K562 (cell line): ENCODE data around the gene PLIN5. TPM values are rescaled to one million over a fixed set of nuclear protein-coding genes. Genes with fewer than 3 reads are reported as not detected.

ENCODE experiments used
- ATAC-seq: fragments of 200-7000 bp; cut with Tn5 transposase; 3 replicates; pipeline ENCODE4 v1.9.1; 2020; ENCODE audit warnings: moderate library complexity
- BruUV-seq: library from RNA; stranded (reverse); fragments of 400-500 nt; replicated peaks from 2 replicates; lab custom pipeline; 2021; lab: Mats Ljungman, UMichigan
- CTCF ChIA-PET: fragments of 300-600 bp; formaldehyde crosslinking; extraction: SDS; loops from one replicate; lab custom pipeline; 2021; ENCODE audit warnings: low intra/inter-chr PET ratio; lab: Yijun Ruan, JAX
- POLR2A ChIA-PET: fragments of 300-600, 350-650 bp; sonication (Branson Sonifier 250); formaldehyde crosslinking; extraction: SDS; loops from one replicate; lab custom pipeline; 2021; ENCODE audit warnings: antibody characterized with exemption, inconsistent platforms; lab: Yijun Ruan, JAX
- DNase-seq, 4 experiments: peaks; one replicate each; pipeline versions ENCODE4 v3.0.0 to v3.0.0-alpha.2; 2011 to 2018; ENCODE audit warnings: low spot score in 3 of 4, mixed read lengths in 3 of 4; ENCODE audit errors: extremely low read depth in 1 of 4
- FAIRE-seq: peaks from 2 replicates; lab custom pipeline; 2011; peaks lifted over from hg19 to GRCh38; lab: Jason Lieb, UNC
- H2AFZ ChIP-seq: 2 replicates; pipeline ENCODE4 v1.6.0; 2011; ENCODE audit warnings: low read depth, low read length, control low read depth, inconsistent platforms
- H3K27ac ChIP-seq: fragments of 200-600 bp; 3 replicates; pipeline ENCODE4 v1.8.0; 2011; ENCODE audit warnings: low read depth, mild to moderate bottlenecking, control low read depth, inconsistent platforms, low read length, moderate library complexity, mixed read lengths; ENCODE audit errors: extremely low read depth
- H3K27me3 ChIP-seq, 2 experiments: fragments of 300-600 bp in 1 of 2; 2 replicates in 1 of 2; 3 replicates in 1 of 2; pipeline versions ENCODE4 v1.6.0 to v1.8.0; 2011; ENCODE audit warnings: inconsistent platforms in 2 of 2, low read length in 2 of 2, mild to moderate bottlenecking in 1 of 2, mixed read lengths in 1 of 2, moderate library complexity in 1 of 2; ENCODE audit not compliant: control insufficient read depth in 2 of 2, insufficient read depth in 2 of 2
- H3K36me3 ChIP-seq: fragments of 300-600 bp; 3 replicates; pipeline ENCODE4 v1.8.0; 2011; ENCODE audit warnings: mild to moderate bottlenecking, low read length, inconsistent platforms; ENCODE audit not compliant: control insufficient read depth, insufficient read depth
- H3K4me1 ChIP-seq, 2 experiments: fragments of 200-600 bp in 1 of 2; replicated peaks in 1 of 2; 2 replicates in 1 of 2; 3 replicates in 1 of 2; pipeline versions ENCODE4 v1.5.1 to v1.8.0; 2011; ENCODE audit warnings: inconsistent platforms in 2 of 2, low read length in 2 of 2, mild to moderate bottlenecking in 1 of 2, mixed read lengths in 1 of 2, moderate library complexity in 1 of 2; ENCODE audit not compliant: control insufficient read depth in 2 of 2, insufficient read depth in 2 of 2
- H3K4me2 ChIP-seq: 2 replicates; pipeline ENCODE4 v1.6.1; 2011; ENCODE audit warnings: low read length, control low read depth, inconsistent platforms, mixed read lengths; ENCODE audit not compliant: insufficient read depth
- H3K4me3 ChIP-seq: fragments of 200-600 bp; sonication (generic), shearing (Covaris generic); 2 replicates; pipeline ENCODE4 v1.5.1; 2016; ENCODE audit warnings: control low read depth, inconsistent platforms
- H3K79me2 ChIP-seq: fragments of 200-600 bp; 3 replicates; pipeline ENCODE4 v1.8.0; 2011; ENCODE audit warnings: low read length, inconsistent platforms; ENCODE audit not compliant: control insufficient read depth, insufficient read depth
- H3K9ac ChIP-seq, 2 experiments: 2 replicates each; pipeline versions ENCODE4 v1.6.0 to v1.6.1; 2011; ENCODE audit warnings: low read depth in 2 of 2, low read length in 2 of 2, control low read depth in 1 of 2, inconsistent platforms in 1 of 2, mild to moderate bottlenecking in 1 of 2, mixed read lengths in 1 of 2; ENCODE audit not compliant: insufficient read depth in 1 of 2
- H3K9me1 ChIP-seq: one replicate; pipeline ENCODE4 v1.6.0; 2011; ENCODE audit warnings: inconsistent platforms, mild to moderate bottlenecking, low read length, moderate library complexity; ENCODE audit not compliant: control insufficient read depth, insufficient read depth
- H3K9me3 ChIP-seq: replicated peaks from 2 replicates; pipeline ENCODE4 v1.5.1; 2011; ENCODE audit warnings: low read depth, low read length, inconsistent platforms; ENCODE audit not compliant: control insufficient read depth, insufficient read depth
- H4K20me1 ChIP-seq: replicated peaks from 2 replicates; pipeline ENCODE4 v1.6.1; 2011; ENCODE audit warnings: low read length, inconsistent platforms, mixed read lengths; ENCODE audit not compliant: control insufficient read depth, insufficient read depth
- ESRRB ChIP-seq: fragments of 250-450 bp; sonication (Bioruptor Pico); IDR thresholded peaks from 2 replicates; pipeline ENCODE4 v1.5.0; 2020; ENCODE audit warnings: mild to moderate bottlenecking, moderate library complexity, borderline replicate concordance
- MYNN ChIP-seq, 2 experiments: sonication (generic); formaldehyde crosslinking in 1 of 2; IDR thresholded peaks; 2 replicates each; pipeline versions ENCODE4 v1.5.0 to v1.6.1; 2016 to 2020; ENCODE audit warnings: antibody characterized with exemption in 1 of 2, missing genetic modification reagents in 1 of 2
- RBM25 ChIP-seq: fragments of 200-400 bp; formaldehyde crosslinking; IDR thresholded peaks from 2 replicates; pipeline ENCODE4 v1.6.1; 2018; ENCODE audit warnings: low read length, low read depth, moderate library complexity; ENCODE audit not compliant: severe bottlenecking
- ZKSCAN1 ChIP-seq: fragments of 150-350 bp; IDR thresholded peaks from 2 replicates; pipeline ENCODE4 v1.6.1; 2016; ENCODE audit warnings: low read depth, low read length
- ZKSCAN8 ChIP-seq: fragments of 200-800 bp; sonication (Bioruptor generic); IDR thresholded peaks from 2 replicates; pipeline ENCODE4 v1.6.1; 2016; ENCODE audit warnings: missing genetic modification characterization, missing compliant biosample characterization
- ZNF121 ChIP-seq: sonication (generic); formaldehyde crosslinking; conservative IDR thresholded peaks from 2 replicates; pipeline ENCODE4 v1.8.0; 2022; ENCODE audit warnings: missing genetic modification reagents
- WGBS: fragments of 100-300 bp; shearing (Covaris generic); methylation state at CpG from one replicate; pipeline ENCODE4 v1.1.6; 2016; ENCODE audit warnings: low coverage, mixed read lengths; ENCODE audit not compliant: insufficient coverage; ENCODE audit errors: missing lambda C conversion rate; 5-methylcytosine and 5-hydroxymethylcytosine counted together
- in situ Hi-C: fragments of 300-500 bp; cut with MboI; formaldehyde crosslinking; loops from 4 replicates; pipeline ENCODE4 v1.15.0; 2018; ENCODE audit warnings: inconsistent platforms, mixed read lengths
- intact Hi-C: fragments of 100-400 bp; cut with micrococcal nuclease; formaldehyde crosslinking; loops from 2 replicates; pipeline ENCODE4 v1.14.2; 2022
- polyA plus RNA-seq, 8 experiments: library from polyadenylated mRNA; depleted of rRNA in 4 of 8; stranded (reverse) in 5 of 8; unstranded in 3 of 8; fragments of >200 nt; fragmentation: Nextera tagmentation in 2 of 8; fragmentation: Illumina TruSeq in 1 of 8; extraction: Ambion mirVana in 2 of 8; extraction: Trizol in 1 of 8; gene quantifications; 2 replicates each; pipeline versions ENCODE4 v1.2.1 to v1.2.3, GENCODE V29; 2011 to 2014; ENCODE audit warnings: inconsistent platforms in 1 of 8, missing spikeins in 1 of 8
- total RNA-seq, 7 experiments: library from RNA; depleted of rRNA in 6 of 7; stranded (reverse); fragments of >200 nt in 6 of 7; fragmentation: Illumina TruSeq in 2 of 7; extraction: Trizol in 2 of 7; gene quantifications; 2 replicates each; pipeline versions ENCODE4 v1.2.1 to v1.2.3, GENCODE V29; 2011 to 2021; ENCODE audit warnings: low replicate concordance in 1 of 7

The PLIN5 gene
- total and polyA plus RNA-seq, 9 of the 15 experiments (the other 6 are each of a cell fraction or from before 2014, with no cell fraction given) = 0.04 to 1.3 (median 0.50) TPM

DNA sequence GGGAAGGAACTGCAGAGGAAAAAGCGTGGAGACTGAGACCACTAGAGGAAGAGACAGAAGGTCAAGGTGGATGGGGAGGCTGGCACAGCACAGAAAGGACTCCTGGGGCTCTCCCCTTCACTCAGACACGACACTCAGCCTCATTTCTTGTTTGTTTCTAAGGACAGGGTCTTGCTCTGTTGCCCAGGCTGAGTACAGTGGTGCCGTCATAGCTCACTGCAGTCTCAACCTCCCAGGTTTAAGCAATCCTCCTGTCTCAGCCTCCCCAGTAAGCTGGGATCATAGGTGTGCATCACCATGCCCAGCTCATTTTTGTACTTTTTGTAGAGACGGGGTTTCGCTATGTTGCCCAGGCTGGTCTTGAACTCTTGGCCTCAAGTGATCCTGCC, 35.9 kb upstream of the PLIN5 start:
- no peaks in the 10 kb centered on the region for H3K36me3 ChIP-seq
- DNase-seq = no peak
- H3K9ac ChIP-seq = no peak overlapping the region
- H3K9me3 ChIP-seq = no peaks in the 10 kb centered on the region
- in situ Hi-C loops = loop anchor here (10.0 kb wide), 1 partner anchor 224 kb away; the partner anchor contains the start of gene FEM1A
- peaks cover 2% of the 10 kb centered on the region for H3K9me1 ChIP-seq
- no peak overlapping the region for H3K4me2 ChIP-seq
- H3K79me2 ChIP-seq = no peaks in the 10 kb centered on the region
- WGBS = 92% methylated on average over 4 of the region's 5 CpGs
- CTCF ChIA-PET = no interaction called here
- H3K4me1 ChIP-seq = peaks cover 18 to 40% of the 10 kb centered on the region in 2 experiments
- H3K4me3 ChIP-seq = no peak overlapping the region
- H3K27ac ChIP-seq = no peak overlapping the region
- H2AFZ ChIP-seq = no peak overlapping the region
- BruUV-seq = no TSS peak
- ATAC-seq = no peak
- no peaks in the 10 kb centered on the region; the same call in 1 of the 2 replicates for H4K20me1 ChIP-seq
- POLR2A ChIA-PET = interaction anchor here (0.5 to 1.3 kb wide), 5 partner anchors 9 to 61 kb away, joined by 3 to 4 read pairs (median 3); no protein-coding TSS in a partner anchor
- TF ChIP-seq ESRRB (CRISPR knock-in tag) = no peak
- peak; percentile 4 for TF ChIP-seq RBM25
- TF ChIP-seq ZNF121 = peak; percentile 94
- TF ChIP-seq, all 486 proteins: peak for 2
- FAIRE-seq = no peak
- H3K27me3 ChIP-seq = no peaks in the 10 kb centered on the region
- intact Hi-C loops = no loop called here

- Histone ChIP-seq H3K9me1 (peaks cover 2% of the 10 kb centered on the region), H3K9ac (no peak overlapping the region), H3K4me1 (peaks cover 13 to 35% of the 10 kb centered on the region in 2 experiments; a peak in 4 of 5 replicates), H3K79me2 (no peaks in the 10 kb centered on the region), H3K27me3 (no peaks in the 10 kb centered on the region), H3K36me3 (no peaks in the 10 kb centered on the region), H3K4me3 (no peak overlapping the region)
- CTCF ChIA-PET = no interaction called here
- no TSS peak for BruUV-seq
- no peak for ATAC-seq
- in situ Hi-C loops = loop anchor here (10.0 kb wide), 1 partner anchor 224 kb away; the partner anchor contains the start of gene FEM1A
- TF ChIP-seq ZKSCAN8 (CRISPR knock-in tag) (peak; percentile 97), MYNN (IDR thresholded peaks at IDR 0.05) (no peak), MYNN (CRISPR knock-in tag; IDR thresholded peaks at IDR 0.05) (no peak), ZKSCAN1 (no peak)
- TF ChIP-seq, all 486 proteins: peak for 1
- no peak for FAIRE-seq
- no peak overlapping the region for H3K27ac ChIP-seq
- no peak for DNase-seq
- H2AFZ ChIP-seq = no peak overlapping the region
- 66% methylated on average over 11 of the region's 11 CpGs for WGBS
- H3K9me3 ChIP-seq = no peaks in the 10 kb centered on the region
- H4K20me1 ChIP-seq = no peaks in the 10 kb centered on the region; the same call in 1 of the 2 replicates
- POLR2A ChIA-PET = interaction anchor here (0.5 to 1.3 kb wide), 3 partner anchors 9 to 60 kb away, joined by 3 to 4 read pairs (median 3); no protein-coding TSS in a partner anchor
- intact Hi-C loops = no loop called here
- no peak overlapping the region for H3K4me2 ChIP-seq
These were observed 35.4 kb upstream of the PLIN5 start for GRCh38 chr19:4570402-4570801.
